ENCODE measurements around the gene SPINK8.
"Not testable (repeated sequence)": the region's sequence is repeated elsewhere in the genome, so short reads cannot be mapped to it uniquely, and the experiment has no call there.

SPINK8 gene

DNA sequence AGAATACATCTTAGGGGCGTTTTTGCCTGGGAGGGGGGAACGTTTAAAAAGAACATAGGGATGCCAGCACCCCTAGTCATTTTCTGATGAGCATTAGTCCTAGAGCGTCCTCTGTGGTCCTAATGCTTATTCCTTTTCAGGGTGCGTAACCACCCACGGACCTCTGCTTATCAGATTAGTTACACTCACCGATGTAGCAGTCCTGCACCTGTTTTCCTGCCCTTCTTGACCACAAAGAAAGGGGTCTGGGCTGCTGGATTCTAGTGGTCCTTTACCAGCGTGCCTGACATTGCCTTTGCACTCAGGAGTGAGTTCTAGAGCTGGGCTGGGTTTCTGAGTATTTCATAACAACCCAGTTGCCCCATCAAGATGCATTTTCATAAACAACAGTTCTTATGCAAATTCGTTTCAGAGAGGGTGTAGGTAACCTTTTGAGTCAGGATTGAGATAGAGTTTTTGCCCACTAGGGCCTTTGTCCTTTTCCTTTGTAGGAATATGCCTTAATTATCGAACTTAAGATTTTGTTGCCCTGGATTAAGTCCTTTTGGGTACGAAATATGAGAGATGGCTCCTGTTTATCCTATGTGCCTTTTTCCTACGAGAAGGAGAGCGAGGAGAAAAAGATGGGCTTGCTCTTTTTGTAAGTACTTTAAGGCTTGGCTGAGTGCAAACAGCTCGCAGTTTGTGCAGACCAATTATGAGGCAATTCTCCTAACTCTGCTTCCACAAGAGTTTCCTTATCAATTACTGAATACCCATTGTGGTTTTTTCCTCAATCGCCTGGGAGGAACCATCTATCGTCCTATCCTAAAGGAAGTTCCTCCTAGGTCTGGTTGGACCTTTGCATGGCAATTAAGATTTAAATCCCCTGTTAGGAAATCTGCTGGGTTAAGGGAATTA, at the start of gene SPINK8:
TSS of gene SPINK8 (minus strand) at position 316 of the 900 bp plus-strand sequence. CDS start 5,320 bp downstream, outside the sequence.
- DNase-seq (ENCODE audit: low read depth), result not testable (repeated sequence)

DNA sequence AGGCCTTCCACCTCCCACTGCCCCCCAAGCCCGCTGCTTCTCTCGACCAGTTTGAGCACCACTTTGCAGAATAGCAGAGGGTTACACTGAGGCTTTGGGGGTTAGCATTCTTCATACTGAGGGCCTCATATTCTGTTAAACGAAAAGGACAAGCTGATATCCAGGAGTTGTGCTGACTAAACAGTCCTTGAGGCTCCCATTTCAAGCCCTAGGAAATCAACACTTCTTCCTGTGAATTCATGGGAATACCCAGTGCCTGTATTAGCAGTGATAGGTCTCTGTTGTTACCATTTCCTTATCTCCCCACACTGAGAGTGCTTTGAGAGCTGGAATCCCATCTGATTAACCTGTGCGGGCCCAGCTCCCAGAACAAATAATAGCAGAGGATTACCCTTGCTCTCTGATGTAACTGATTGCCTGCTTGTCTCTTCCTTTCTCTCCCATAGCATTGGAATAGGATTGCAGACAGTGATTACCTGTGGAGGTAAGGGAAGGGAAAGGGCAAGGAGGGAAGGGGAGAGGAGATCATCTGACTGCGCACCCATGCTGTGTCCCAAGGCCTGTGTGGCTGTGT, 39.5 kb upstream of the SPINK8 start:
- no peak overlapping the region for H3K4me3 ChIP-seq (ENCODE audit: low read length)
- DNase-seq (ENCODE audit: low read depth), result no peak
- TF ChIP-seq, protein P1, sequence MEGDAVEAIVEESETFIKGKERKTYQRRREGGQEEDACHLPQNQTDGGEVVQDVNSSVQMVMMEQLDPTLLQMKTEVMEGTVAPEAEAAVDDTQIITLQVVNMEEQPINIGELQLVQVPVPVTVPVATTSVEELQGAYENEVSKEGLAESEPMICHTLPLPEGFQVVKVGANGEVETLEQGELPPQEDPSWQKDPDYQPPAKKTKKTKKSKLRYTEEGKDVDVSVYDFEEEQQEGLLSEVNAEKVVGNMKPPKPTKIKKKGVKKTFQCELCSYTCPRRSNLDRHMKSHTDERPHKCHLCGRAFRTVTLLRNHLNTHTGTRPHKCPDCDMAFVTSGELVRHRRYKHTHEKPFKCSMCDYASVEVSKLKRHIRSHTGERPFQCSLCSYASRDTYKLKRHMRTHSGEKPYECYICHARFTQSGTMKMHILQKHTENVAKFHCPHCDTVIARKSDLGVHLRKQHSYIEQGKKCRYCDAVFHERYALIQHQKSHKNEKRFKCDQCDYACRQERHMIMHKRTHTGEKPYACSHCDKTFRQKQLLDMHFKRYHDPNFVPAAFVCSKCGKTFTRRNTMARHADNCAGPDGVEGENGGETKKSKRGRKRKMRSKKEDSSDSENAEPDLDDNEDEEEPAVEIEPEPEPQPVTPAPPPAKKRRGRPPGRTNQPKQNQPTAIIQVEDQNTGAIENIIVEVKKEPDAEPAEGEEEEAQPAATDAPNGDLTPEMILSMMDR (conservative IDR thresholded peaks at IDR 0.05; ENCODE audit: low read length), result no peak

More for the DNA sequence above, at the start of gene SPINK8:
- not testable (repeated sequence) for H3K4me3 ChIP-seq (ENCODE audit: low read length)

DNA sequence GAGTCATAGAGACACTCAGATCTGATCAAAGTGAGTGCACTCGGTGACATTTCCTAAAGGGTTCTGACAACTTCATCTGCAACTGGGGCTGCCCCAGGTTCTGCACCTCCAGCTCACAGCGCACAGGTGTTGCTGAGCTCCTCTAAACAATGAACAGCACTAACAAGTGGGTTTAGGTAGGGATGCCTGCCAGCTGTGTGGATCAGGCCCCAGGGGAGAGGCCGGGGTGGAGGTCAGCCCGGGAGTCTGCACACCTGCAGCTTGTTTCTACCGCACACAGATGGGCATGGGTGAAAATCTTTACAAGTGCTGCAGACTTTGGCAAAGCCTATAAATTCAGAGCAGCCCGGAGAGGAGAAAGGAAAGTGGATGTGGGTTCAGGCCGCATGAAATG, 38.9 kb upstream of the SPINK8 start:
- H3K4me3 ChIP-seq (ENCODE audit: low read length), result no peak overlapping the region
- TF ChIP-seq, protein P1 (conservative IDR thresholded peaks at IDR 0.05; ENCODE audit: low read length), result no peak
- DNase-seq (ENCODE audit: low read depth), result no peak

DNA sequence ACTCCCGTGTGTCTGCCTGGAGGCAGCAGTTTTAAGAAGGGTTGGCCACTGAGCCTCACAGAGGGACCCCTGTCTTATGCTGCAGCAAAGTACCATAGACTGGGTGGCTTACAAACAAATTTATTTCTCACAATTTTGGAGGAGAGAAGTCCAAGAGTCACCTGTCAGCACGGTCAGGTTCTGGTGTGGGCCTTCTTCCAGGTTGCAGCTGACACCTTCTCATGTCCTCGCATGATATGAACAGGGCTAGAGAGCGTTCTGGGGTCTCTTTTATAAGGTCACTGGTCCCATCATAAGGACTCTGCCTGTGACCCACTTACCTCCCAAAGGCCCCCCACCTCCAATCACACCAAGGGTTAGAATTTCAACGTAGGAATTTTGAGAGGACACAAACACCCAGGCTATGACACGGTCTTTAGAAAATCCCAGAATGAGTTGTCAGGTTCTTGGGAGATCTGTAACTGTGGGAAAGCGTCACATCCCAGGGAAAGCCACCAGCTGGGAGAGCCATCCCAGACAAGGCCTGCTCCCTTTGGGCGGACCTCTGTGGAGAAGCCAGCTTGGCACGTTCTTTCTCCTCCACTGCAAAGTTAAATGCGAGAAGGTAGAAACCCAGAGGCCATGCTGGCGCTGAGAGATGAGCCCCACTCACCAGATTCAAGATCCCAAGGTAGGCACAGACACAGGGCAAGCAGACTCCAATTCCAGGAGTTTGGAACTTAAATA, 38.4 kb upstream of the SPINK8 start, which contains the start of gene FBXW12:
TSS of gene FBXW12 (plus strand) at position 569 of the 726 bp plus-strand sequence. CDS start 549 bp downstream, outside the sequence.
- TF ChIP-seq, protein P1 (conservative IDR thresholded peaks at IDR 0.05; ENCODE audit: low read length), result no peak
- H3K4me3 ChIP-seq (ENCODE audit: low read length), result no peak within 1 kb of the TSS

DNA sequence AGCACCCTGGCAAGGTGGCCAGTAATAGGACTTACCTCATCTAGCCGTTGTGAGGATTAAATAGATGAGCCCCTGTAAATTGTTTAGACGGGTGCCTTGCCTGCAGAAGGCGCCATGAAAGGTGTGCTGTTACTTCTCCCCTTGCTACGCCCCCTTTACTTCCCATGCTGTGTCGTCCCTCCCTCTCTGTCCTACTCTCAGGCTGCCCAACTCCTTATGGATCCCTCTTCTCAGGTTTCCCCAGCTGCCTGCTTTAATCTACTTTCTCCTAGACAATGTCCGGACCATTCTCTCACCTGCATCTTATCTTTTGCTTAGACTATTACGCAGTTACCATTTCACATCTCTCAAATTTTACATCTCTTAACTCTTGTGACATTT, 36.9 kb upstream of the SPINK8 start:
- TF ChIP-seq, protein P1 (conservative IDR thresholded peaks at IDR 0.05; ENCODE audit: low read length), result no peak
- DNase-seq (ENCODE audit: low read depth), result no peak

More for the DNA sequence above, 38.4 kb upstream of the SPINK8 start, which contains the start of gene FBXW12:
- DNase-seq (ENCODE audit: low read depth), result no peak

DNA sequence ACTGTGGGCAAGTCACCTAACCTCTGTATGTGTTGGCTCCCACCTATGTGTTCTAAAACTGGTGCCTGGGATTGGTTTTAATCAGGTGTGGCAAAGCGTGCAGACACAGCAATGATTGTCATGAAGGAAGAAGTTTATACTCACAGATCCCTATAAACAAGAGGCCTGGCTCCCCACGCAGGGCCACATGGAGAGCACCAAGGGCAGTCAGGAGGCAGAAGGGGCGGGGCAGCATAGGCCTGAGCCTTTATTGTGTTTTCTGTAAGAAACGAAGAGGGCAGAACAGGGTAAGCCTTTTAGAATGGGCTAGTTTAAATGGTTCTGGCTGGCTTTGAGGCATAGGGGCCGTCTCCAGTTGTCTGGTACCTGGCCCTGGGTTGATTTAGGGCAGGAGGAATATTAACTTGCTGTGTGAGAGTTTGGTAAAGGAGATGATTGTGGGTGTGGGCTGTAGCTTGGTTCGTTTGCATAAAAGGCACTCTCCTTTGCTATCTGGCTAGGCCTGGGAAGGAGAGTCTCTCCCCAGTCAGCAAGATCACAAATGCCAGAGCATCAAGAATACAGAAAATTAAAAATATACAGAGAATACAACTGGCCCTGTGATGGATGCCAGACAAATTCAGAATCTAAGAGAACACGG, 36.4 kb upstream of the SPINK8 start:
- no peak overlapping the region for H3K4me3 ChIP-seq (ENCODE audit: low read length)
- TF ChIP-seq, protein P1 (conservative IDR thresholded peaks at IDR 0.05; ENCODE audit: low read length), result no peak
- no peak for DNase-seq (ENCODE audit: low read depth)

More for the DNA sequence above, 36.9 kb upstream of the SPINK8 start:
- no peak overlapping the region for H3K4me3 ChIP-seq (ENCODE audit: low read length)

DNA sequence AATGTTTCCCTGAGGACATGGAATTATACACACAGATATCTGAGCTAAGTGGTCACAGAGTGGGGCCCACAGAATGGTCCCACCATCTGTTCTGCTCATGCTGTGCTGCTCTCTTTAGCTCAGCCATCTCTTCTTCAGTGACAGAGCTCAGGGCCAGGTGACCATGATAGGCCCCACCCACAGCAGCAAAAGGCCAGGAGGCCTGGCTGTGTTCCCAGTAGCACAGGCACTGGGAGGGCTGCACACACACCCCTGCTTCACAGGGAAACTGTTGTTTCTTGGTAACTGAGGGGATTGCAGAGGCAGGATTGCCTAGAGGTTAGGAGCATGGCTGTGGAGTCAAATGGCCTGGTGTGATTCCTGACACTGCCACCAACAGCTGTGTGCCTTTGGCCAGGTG, 33.7 kb upstream of the SPINK8 start:
- no peak for DNase-seq (ENCODE audit: low read depth)
- no peak overlapping the region for H3K4me3 ChIP-seq (ENCODE audit: low read length)
- TF ChIP-seq, protein P1 (conservative IDR thresholded peaks at IDR 0.05; ENCODE audit: low read length), result no peak

All from AG10803 (cell line).